ENCODE data around the gene SCLY. TPM values are rescaled to one million over a fixed set of nuclear protein-coding genes. Genes with fewer than 3 reads are reported as not detected.

SCLY gene
- total and polyA plus RNA-seq, 2 of the 8 experiments (the other 6 are each of a cell fraction or from before 2014, with no cell fraction given): 79.0 to 79.5 TPM

GRCh38 chr2:238075397-238075796 lies 14.6 kb downstream of the SCLY start:
- ChIA-PET POLR2A (ENCODE audit: partially characterized antibody) (interaction anchor here (1.0 kb wide), 1 partner anchor 14 kb away, joined by 5 read pairs; no protein-coding TSS in a partner anchor), CTCF (ENCODE audit: partially characterized antibody) (interaction anchor here (1.1 kb wide), 1 partner anchor 59 kb away, joined by 3 read pairs; no protein-coding TSS in a partner anchor)
- H2BK12ac ChIP-seq (ENCODE audit: low read depth, low read length): no peak overlapping the region
- no peak for DNase-seq (ENCODE audit: low read depth in 1 of 2, low spot score in 2 of 2)
- no peaks in the 10 kb centered on the region; a peak in 1 of 7 replicates for H3K4me1 ChIP-seq (replicated peaks in 1 of 4; ENCODE audit: control insufficient read depth in 3 of 4, insufficient read depth in 4 of 4, low read length in 3 of 4)
- H2BK120ac ChIP-seq (replicated peaks; ENCODE audit: low read depth, low read length): no peak overlapping the region
- H3K79me2 ChIP-seq (ENCODE audit: control insufficient read depth in 1 of 2, insufficient read depth in 2 of 2, low read length in 2 of 2): peaks cover 0 to 58% of the 10 kb centered on the region in 2 experiments; a peak in 2 of 4 replicates
- H3K23ac ChIP-seq (ENCODE audit: insufficient read length): no peak overlapping the region
- FAIRE-seq: no peak
- H3K79me1 ChIP-seq (ENCODE audit: low read depth, low read length): no peaks in the 10 kb centered on the region
- no peak for TF ChIP-seq SP1 (IDR thresholded peaks at IDR 0.05; ENCODE audit: low read depth, low read length)
- TF ChIP-seq TCF12 (IDR thresholded peaks at IDR 0.05; ENCODE audit: low read depth, low read length): no peak
- no peak for TF ChIP-seq BACH1 (IDR thresholded peaks at IDR 0.05; ENCODE audit: low read length)
- no peak for TF ChIP-seq RNF2 (IDR thresholded peaks at IDR 0.05; ENCODE audit: borderline replicate concordance, low read depth, low read length, missing control alignments, poor library complexity, severe bottlenecking)
- TF ChIP-seq SP2 (IDR thresholded peaks at IDR 0.05; ENCODE audit: low read length): no peak
- no peak for TF ChIP-seq SAP30 (IDR thresholded peaks at IDR 0.05; ENCODE audit: insufficient read depth, insufficient replicate concordance, low read length)
- peaks cover 0 to 2% of the 10 kb centered on the region in 2 experiments for H4K20me1 ChIP-seq (replicated peaks in 1 of 2; ENCODE audit: control insufficient read depth in 1 of 2, insufficient read depth in 2 of 2, low read length in 2 of 2)
- no peak overlapping the region for H2AFZ ChIP-seq (ENCODE audit: low read length)
- no peak overlapping the region for H4K5ac ChIP-seq (ENCODE audit: insufficient read length, low read depth, low read length)
- no peak overlapping the region for H3K4me3 ChIP-seq (ENCODE audit: extremely low read depth in 1 of 4, insufficient read depth in 2 of 4, low read depth in 3 of 4, low read length in 4 of 4)
- no peak overlapping the region for H4K91ac ChIP-seq (replicated peaks; ENCODE audit: insufficient read length, low read length)
- H3K23me2 ChIP-seq (ENCODE audit: low read depth, low read length): no peaks in the 10 kb centered on the region
- no peak overlapping the region for H3K14ac ChIP-seq (ENCODE audit: insufficient read length)
- H2AK5ac ChIP-seq (ENCODE audit: low read depth, low read length): no peak overlapping the region
- no peak overlapping the region for H3K4ac ChIP-seq (replicated peaks; ENCODE audit: insufficient read length, low read depth, low read length)
- H2BK15ac ChIP-seq (ENCODE audit: low read length): no peak overlapping the region
- no peak overlapping the region for H3K56ac ChIP-seq (replicated peaks; ENCODE audit: insufficient read length, low read depth, low read length)
- H3K27me3 ChIP-seq (replicated peaks in 1 of 4; ENCODE audit: control insufficient read depth in 3 of 4, extremely low read depth in 1 of 4, insufficient read depth in 3 of 4, low read length in 3 of 4): no peaks in the 10 kb centered on the region
- H3K9me3 ChIP-seq (ENCODE audit: insufficient read depth in 2 of 2, low read depth in 1 of 2, low read length in 1 of 2): no peaks in the 10 kb centered on the region
- no peak overlapping the region for H3K4me2 ChIP-seq (ENCODE audit: insufficient read depth in 1 of 2, low read depth in 2 of 2, low read length in 2 of 2)
- H3K9ac ChIP-seq (replicated peaks in 1 of 4; ENCODE audit: extremely low read depth in 1 of 4, low read depth in 3 of 4, low read length in 3 of 4): no peak overlapping the region
- H2BK5ac ChIP-seq (ENCODE audit: low read depth, low read length): no peak overlapping the region
- peaks cover 5 to 48% (median 15%) of the 10 kb centered on the region in 4 experiments; a peak in 7 of 8 replicates for H3K36me3 ChIP-seq (ENCODE audit: control insufficient read depth in 2 of 4, insufficient read depth in 4 of 4, low read length in 3 of 4)
- H4K8ac ChIP-seq (ENCODE audit: extremely low read depth, insufficient read depth, low read length): no peak overlapping the region
- no peak overlapping the region for H2BK20ac ChIP-seq (ENCODE audit: low read length)
- no peak overlapping the region for H3K27ac ChIP-seq (ENCODE audit: low read depth, low read length)
- no peak overlapping the region for H3K18ac ChIP-seq (ENCODE audit: extremely low read depth, low read length)
